Panc1 (cell line): ENCODE results near the gene SLC35A2.
"Not testable (repeated sequence)": the region's sequence is repeated elsewhere in the genome, so short reads cannot be mapped to it uniquely, and the experiment has no call there.

ENCODE experiments used
- CTCF ChIP-seq: fragments of 450-650 bp; IDR thresholded peaks from 2 replicates; pipeline ENCODE4 v1.5.1; 2017; ENCODE audit warnings: mild to moderate bottlenecking
- POLR2AphosphoS5 ChIP-seq: IDR thresholded peaks from 2 replicates; pipeline ENCODE4 v1.6.1; 2012; ENCODE audit warnings: mild to moderate bottlenecking, low read depth, low read length, moderate library complexity
- REST ChIP-seq, 2 experiments: IDR thresholded peaks; 2 replicates each; pipeline ENCODE4 v1.6.1; 2011 to 2012; ENCODE audit warnings: low read depth in 2 of 2, control low read depth in 1 of 2, low read length in 1 of 2, mild to moderate bottlenecking in 1 of 2, moderate library complexity in 1 of 2; ENCODE audit not compliant: insufficient read depth in 1 of 2
- SIN3A ChIP-seq: IDR thresholded peaks from 2 replicates; pipeline ENCODE4 v1.6.1; 2012; ENCODE audit warnings: low read depth, mild to moderate bottlenecking, low read length, moderate library complexity, borderline replicate concordance; ENCODE audit not compliant: insufficient read depth
- TCF7L2 ChIP-seq: IDR thresholded peaks from 2 replicates; pipeline ENCODE4 v1.6.1; 2011; ENCODE audit warnings: mild to moderate bottlenecking, low read depth, low read length, inconsistent platforms

GRCh38 chrX:48876944-48877343 is 34.5 kb downstream of the SLC35A2 start:
- TF ChIP-seq CTCF; TCF7L2; REST (IDR thresholded peaks at IDR 0.05; ENCODE audit: insufficient read depth in 1 of 2, low read depth in 2 of 2, low read length in 1 of 2); POLR2AphosphoS5; SIN3A: not testable (repeated sequence)
